Left ventricle myocardium inferior (tissue), 1 donor: ENCODE results near the gene IQCN. TPM values are rescaled to one million over a fixed set of nuclear protein-coding genes. Genes with fewer than 3 reads are reported as not detected.

Experiments used
- DNase-seq: peaks from one replicate; pipeline ENCODE4 v3.0.0-alpha.2; 2020
- H3K27ac ChIP-seq: fragments of 200-600 bp; replicated peaks from 2 replicates; pipeline ENCODE4 v1.8.0; 2021
- H3K27me3 ChIP-seq: fragments of 200-600 bp; 2 replicates; pipeline ENCODE4 v1.8.0; 2021; ENCODE audit warnings: low read depth
- H3K36me3 ChIP-seq: fragments of 200-600 bp; 2 replicates; pipeline ENCODE4 v1.8.0; 2021
- H3K4me1 ChIP-seq: fragments of 200-600 bp; 2 replicates; pipeline ENCODE4 v1.8.0; 2021
- H3K4me3 ChIP-seq: fragments of 200-600 bp; 2 replicates; pipeline ENCODE4 v1.8.0; 2021; ENCODE audit warnings: mild to moderate bottlenecking, moderate library complexity
- H3K9me3 ChIP-seq: fragments of 200-600 bp; replicated peaks from 2 replicates; pipeline ENCODE4 v1.8.0; 2021
- intact Hi-C: fragments of 100-400 bp; cut with micrococcal nuclease; formaldehyde crosslinking; loops from one replicate; pipeline ENCODE4 v1.11.0; 2022
- total RNA-seq: library from RNA; stranded (reverse); fragmentation: NEBNext Ultra II Directional; extraction: Animal tissue kit (Norgen Biotek cat#: 25700); gene quantifications from one replicate; pipeline ENCODE4 v1.2.1, GENCODE V29; 2021
- TF ChIP-seq, protein P1 (sequence below): fragments of 200-600 bp; IDR thresholded peaks from 2 replicates; pipeline ENCODE4 v1.8.0; 2021; ENCODE audit warnings: antibody characterized with exemption, mild to moderate bottlenecking, borderline replicate concordance
- donor health status: DM: no; HTN: yes; CAD: no; lungs with severe emphysema.

IQCN gene
- total RNA-seq, 1 donor from 2014 or later = 0.49 TPM

DNA sequence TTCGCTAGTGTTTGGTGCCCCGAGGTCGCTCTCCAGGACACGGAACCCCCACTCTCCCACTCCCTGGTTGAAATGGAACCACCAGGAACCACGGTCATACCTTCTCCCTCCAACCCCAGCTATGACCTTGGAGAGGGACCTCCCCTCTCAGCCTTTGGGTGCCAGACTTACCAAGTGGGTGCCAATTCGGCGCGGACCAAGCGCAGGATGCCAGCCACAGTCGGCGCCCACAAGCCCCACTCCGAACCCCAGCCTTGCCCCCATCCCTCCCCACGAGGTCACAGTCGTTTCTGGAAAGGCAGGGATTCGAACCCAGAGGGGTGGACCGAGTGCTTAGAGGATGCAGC is 48.9 kb downstream of the IQCN start:
- DNase-seq = no peak
- Histone ChIP-seq H3K9me3 (no peaks in the 10 kb centered on the region), H3K4me1 (peaks cover 46% of the 10 kb centered on the region), H3K36me3 (no peaks in the 10 kb centered on the region), H3K4me3 (peak overlapping the region; percentile 69), H3K27ac (peak overlapping the region; percentile 81), H3K27me3 (peaks cover 76% of the 10 kb centered on the region)
- intact Hi-C loops = no loop called here
- TF ChIP-seq, protein P1, sequence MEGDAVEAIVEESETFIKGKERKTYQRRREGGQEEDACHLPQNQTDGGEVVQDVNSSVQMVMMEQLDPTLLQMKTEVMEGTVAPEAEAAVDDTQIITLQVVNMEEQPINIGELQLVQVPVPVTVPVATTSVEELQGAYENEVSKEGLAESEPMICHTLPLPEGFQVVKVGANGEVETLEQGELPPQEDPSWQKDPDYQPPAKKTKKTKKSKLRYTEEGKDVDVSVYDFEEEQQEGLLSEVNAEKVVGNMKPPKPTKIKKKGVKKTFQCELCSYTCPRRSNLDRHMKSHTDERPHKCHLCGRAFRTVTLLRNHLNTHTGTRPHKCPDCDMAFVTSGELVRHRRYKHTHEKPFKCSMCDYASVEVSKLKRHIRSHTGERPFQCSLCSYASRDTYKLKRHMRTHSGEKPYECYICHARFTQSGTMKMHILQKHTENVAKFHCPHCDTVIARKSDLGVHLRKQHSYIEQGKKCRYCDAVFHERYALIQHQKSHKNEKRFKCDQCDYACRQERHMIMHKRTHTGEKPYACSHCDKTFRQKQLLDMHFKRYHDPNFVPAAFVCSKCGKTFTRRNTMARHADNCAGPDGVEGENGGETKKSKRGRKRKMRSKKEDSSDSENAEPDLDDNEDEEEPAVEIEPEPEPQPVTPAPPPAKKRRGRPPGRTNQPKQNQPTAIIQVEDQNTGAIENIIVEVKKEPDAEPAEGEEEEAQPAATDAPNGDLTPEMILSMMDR = no peak

DNA sequence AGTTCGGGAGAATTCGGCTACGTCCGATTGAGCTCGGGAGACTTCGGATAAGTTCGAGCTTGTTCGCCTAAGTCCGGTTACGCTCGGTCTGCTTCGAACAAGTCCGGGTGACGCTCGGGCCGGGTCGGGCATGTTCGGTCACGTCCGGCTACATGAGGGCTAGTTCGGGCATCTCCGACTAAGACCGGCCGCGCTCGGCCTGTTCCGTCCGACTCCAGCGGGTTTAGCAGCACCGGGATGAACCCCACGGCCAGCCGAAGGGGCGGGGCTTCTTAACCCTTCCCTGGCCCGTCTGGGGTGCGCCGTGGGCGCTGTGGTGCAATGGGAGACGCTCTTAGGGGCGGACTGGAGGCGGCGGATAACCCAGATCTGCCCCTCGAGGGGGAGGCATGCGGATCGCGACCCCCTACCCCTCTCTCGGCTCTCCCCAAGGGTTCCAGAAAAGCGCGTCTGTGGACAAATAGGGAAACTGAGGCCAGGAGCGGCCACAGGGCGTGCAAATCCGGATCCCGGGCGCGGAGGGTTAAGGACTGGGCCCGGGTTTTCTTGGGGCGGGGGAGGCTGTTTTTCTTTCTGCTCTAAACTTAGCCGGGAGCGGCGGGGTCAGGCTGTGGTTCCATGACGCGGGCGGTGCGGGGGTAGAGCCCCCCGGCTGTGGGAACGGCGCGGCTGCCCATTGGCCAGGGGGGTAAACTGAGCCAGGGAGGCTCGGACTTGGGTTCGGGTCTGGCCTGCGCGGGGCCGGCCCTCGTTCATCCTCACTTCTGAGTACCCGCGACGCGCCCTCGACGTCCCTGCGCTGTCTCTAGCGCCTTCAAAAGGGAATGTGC is 49.5 kb downstream of the IQCN start:
- H3K4me3 ChIP-seq = peak overlapping the region; percentile 69
- no peaks in the 10 kb centered on the region for H3K9me3 ChIP-seq
- peak; percentile 99 for DNase-seq
- no peaks in the 10 kb centered on the region for H3K36me3 ChIP-seq
- H3K27me3 ChIP-seq = peaks cover 75% of the 10 kb centered on the region
- TF ChIP-seq, protein P1 = no peak
- H3K4me1 ChIP-seq = peaks cover 46% of the 10 kb centered on the region
- intact Hi-C loops = no loop called here
- peak overlapping the region; percentile 81 for H3K27ac ChIP-seq

DNA sequence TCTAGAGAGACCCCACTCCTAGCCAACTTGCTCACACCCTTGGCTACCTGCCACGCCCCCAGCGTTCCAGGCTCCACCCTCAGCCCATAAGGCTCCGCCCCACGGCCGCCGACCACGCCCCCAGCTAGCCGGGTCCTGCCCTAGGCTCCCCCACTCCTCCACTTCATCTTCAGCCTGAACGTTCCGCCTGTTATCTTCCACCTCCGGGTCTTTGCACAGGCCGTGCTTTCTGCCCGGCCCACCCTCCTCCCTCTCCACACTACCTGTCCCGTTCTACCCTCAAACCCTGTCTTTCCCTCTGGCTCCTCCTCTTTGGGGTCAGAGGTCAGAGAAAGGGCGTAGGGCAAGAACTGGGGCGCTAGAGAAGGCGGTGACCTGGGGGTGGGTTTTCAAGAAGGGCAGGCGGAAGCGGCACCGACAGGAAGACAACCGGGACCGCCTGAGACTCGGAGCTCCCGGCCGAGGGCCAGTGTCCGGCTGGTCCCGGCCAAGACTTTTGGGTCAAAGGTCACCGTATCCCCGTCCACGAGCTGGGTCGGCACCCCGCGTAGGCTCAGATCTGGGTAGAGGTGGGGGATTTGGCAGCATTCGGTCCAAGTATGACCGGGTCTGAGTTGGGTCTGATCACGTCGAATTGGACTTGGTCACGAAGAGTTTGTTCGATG is 50.3 kb downstream of the IQCN start:
- TF ChIP-seq, protein P1 = no peak
- H3K9me3 ChIP-seq = no peaks in the 10 kb centered on the region
- peaks cover 68% of the 10 kb centered on the region for H3K27me3 ChIP-seq
- DNase-seq = peak; percentile 45
- peaks cover 46% of the 10 kb centered on the region for H3K4me1 ChIP-seq
- no peaks in the 10 kb centered on the region for H3K36me3 ChIP-seq
- H3K4me3 ChIP-seq = peak overlapping the region; percentile 69
- peak overlapping the region; percentile 77 for H3K27ac ChIP-seq
- intact Hi-C loops = no loop called here

DNA sequence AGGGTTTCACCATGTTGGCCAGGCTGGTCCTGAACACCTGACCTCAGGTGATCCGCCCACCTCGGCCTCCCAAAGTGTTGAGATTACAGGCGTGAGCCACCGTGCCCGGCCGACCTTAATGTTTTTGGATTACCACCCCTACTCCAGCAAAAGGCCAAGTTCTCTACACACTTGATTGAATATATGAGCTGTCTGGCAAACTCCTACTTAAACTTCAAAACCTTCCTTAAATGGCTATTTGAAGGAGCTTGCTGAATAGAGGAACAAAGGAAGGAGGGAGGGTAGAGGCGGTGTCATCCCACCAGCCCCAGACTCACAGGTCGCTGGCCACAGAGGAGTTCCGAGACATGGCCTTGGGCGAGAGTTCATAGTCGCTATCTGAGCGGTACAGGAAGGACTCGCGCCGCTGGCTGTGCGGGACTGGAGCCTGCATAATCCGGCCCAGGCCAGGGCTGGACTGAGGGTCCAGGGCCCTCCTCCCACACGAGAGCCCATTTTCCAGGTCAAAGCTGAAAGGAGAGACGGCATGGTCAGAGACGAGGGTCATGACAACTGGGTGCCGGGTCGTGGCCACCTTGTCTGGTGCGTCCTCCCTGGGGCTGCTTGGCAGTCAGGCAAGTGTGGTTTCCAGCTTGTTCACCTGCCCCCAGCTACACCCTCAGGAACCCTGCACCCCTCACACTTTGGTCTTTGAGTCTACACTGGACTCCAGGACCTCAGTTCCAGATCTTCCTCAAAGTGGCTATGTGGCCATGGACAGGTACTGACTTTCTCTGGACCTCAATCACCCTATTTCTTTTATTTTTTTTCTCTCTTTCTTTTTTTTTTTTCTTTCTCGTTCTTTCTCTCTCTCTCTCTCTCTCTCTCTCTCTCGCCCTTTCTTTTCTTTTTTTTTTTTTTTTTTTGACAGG is 52.2 kb downstream of the IQCN start:
- Histone ChIP-seq H3K9me3 (no peaks in the 10 kb centered on the region), H3K4me1 (peaks cover 30% of the 10 kb centered on the region), H3K27ac (no peak overlapping the region), H3K36me3 (no peaks in the 10 kb centered on the region), H3K27me3 (peaks cover 49% of the 10 kb centered on the region), H3K4me3 (no peak overlapping the region)
- TF ChIP-seq, protein P1 = no peak
- no peak for DNase-seq
- intact Hi-C loops = no loop called here

DNA sequence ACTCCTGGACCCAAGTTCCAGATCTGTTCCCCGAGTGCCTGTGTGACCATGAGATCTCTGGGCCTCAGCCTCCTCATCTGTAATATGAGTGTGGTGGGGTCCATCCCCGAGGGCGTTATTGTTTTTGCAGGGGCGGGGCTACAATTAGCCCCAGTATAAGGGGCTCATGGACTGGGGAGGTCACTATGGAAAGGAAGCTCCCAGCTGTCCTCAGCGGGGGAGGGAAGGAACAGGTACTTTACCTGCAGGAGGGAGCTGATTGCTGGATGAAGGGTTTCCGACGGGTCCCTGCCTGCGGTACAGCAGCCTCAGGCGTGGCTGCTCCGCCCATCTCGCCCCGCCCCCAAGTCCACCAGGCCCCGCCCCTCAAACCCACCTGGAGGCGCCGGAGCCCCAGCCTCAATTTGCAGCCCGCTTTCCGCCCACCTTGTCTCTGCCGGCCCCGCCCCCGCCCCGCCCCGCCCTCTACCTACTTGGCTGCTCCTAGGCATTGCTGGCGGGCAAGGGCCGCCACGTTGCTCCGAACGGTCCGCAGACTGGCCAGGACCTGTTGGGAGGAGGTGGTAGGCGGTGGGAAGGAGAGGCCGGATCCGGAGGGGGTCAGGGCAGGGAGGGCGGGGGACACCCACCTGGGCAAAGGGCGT is 53.5 kb downstream of the IQCN start:
- DNase-seq = no peak
- no peak overlapping the region for H3K27ac ChIP-seq
- no peaks in the 10 kb centered on the region for H3K9me3 ChIP-seq
- intact Hi-C loops = no loop called here
- H3K4me1 ChIP-seq = peaks cover 18% of the 10 kb centered on the region
- TF ChIP-seq, protein P1 = no peak
- H3K4me3 ChIP-seq = no peak overlapping the region
- no peaks in the 10 kb centered on the region for H3K36me3 ChIP-seq
- H3K27me3 ChIP-seq = peaks cover 36% of the 10 kb centered on the region
